Right ventricle myocardium inferior (tissue), 1 donor: ENCODE data around the gene SGCA. TPM values are rescaled to one million over a fixed set of nuclear protein-coding genes. Genes with fewer than 3 reads are reported as not detected.

Experiments used
- ATAC-seq: fragments of 200-7000 bp; cut with Tn5 transposase; one replicate; pipeline ENCODE4 v1.9.1; 2020; ENCODE audit warnings: mild to moderate bottlenecking, moderate library complexity
- DNase-seq: peaks from one replicate; pipeline ENCODE4 v3.0.0; 2021; ENCODE audit errors: missing footprints
- intact Hi-C: fragments of 100-400 bp; cut with DNase I; formaldehyde crosslinking; loops from one replicate; pipeline ENCODE4 v1.11.0; 2022
- total RNA-seq: library from RNA; stranded (reverse); fragmentation: NEBNext Ultra II Directional; extraction: Animal tissue kit (Norgen Biotek cat#: 25700); gene quantifications from one replicate; pipeline ENCODE4 v1.2.1, GENCODE V29; 2021
- donor health status: DM: no; HTN: yes; CAD: no; lungs with severe emphysema.

The SGCA gene
- total RNA-seq, 1 donor from 2014 or later, result 151 TPM

- DNase-seq (no peak), ATAC-seq (no peak)
- intact Hi-C loops, result no loop called here
These were observed 57.1 kb downstream of the SGCA start for GRCh38 chr17:50222922-50223321.

Other genes with a start within 250 kb of the SGCA start
- not detected for gene DLX4, start 196.8 kb upstream of the SGCA start, total RNA-seq
- gene DLX3, start 170.8 kb upstream of the SGCA start, total RNA-seq, result not detected
- gene ITGA3, start 109.9 kb upstream of the SGCA start, total RNA-seq, result 16.4 TPM
- gene PDK2, start 70.7 kb upstream of the SGCA start, total RNA-seq, result 260 TPM
- 1.7 TPM for gene SAMD14, start 35.8 kb upstream of the SGCA start, total RNA-seq
- gene PPP1R9B, start 15.3 kb upstream of the SGCA start, total RNA-seq, result 38.4 TPM
- 28.2 TPM for gene COL1A1, start 35.6 kb downstream of the SGCA start, total RNA-seq
- gene TMEM92, start 108.5 kb downstream of the SGCA start, total RNA-seq, result not detected
- 16.4 TPM for gene XYLT2, start 180.1 kb downstream of the SGCA start, total RNA-seq
- gene MRPL27, start 207.2 kb downstream of the SGCA start, total RNA-seq, result 85.0 TPM
- gene EME1, start 207.2 kb downstream of the SGCA start, total RNA-seq, result 0.60 TPM
- gene LRRC59, start 231.5 kb downstream of the SGCA start, total RNA-seq, result 24.5 TPM